Measurements from ENCODE around the gene PTPRE. TPM values are rescaled to one million over a fixed set of nuclear protein-coding genes. Genes with fewer than 3 reads are reported as not detected.

The PTPRE gene
- total RNA-seq, 1 experiment from 2014 or later: 0.70 TPM

DNA sequence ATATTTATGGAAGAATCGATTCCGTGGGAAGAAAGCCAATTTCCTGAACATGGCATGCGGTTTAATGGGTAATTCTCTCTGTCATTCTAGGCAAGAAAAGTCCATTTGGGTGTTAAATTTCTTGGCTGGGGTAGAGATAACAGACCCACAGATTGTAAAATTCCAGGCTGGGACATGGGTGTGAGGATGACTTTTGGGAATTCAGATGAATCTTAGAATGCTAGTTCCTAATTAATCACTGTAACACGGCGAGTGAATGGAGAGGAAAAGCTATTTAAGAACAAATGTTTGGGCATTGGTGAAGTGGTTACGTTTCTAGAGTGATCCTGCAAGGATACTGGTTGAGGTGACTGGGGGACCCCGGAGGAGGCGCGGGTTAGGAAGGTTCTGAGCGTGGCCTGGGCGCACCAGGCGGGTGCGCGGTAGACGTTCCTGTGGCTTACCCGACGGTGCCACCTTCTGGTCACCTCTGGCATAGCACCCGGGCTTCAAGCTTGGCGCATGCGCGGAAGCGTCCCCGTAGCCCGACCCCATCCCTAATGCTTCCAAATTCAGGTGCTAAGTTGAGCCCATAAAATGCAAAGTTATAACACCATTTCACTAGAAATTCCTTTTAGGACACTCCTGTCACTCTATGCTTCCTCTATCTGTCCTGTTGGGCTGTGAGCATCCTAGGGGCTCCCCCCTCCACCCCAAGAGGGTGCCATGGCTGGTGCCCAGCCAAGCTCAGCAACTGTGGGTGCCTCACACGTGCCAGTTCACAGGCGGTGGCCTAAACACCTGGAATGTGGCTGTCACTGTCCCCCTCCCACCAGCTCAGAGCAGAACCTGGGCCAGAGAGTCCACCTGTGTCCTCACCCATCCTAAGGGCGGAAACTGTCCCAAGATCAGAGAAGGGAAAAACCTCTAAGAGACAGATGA is 104.4 kb downstream of the PTPRE start:
- Mint-ChIP-seq H3K27me3 (ENCODE audit: low read depth) (peaks cover 20% of the 10 kb centered on the region), H3K9me3 (no peaks in the 10 kb centered on the region; a peak in 1 of 5 replicates), H3K4me1 (peaks cover 10 to 11% of the 10 kb centered on the region in 2 experiments), H3K36me3 (ENCODE audit: insufficient read depth in 1 of 3, low read depth in 3 of 3) (no peaks in the 10 kb centered on the region; a peak in 1 of 7 replicates), H3K4me3 (no peak overlapping the region; a peak in 1 of 5 replicates), H3K27ac (no peak overlapping the region)
- Histone ChIP-seq H3K14ac (ENCODE audit: insufficient read depth, low read length) (no peak overlapping the region), H2BK5ac (ENCODE audit: insufficient read length, low read length) (no peak overlapping the region), H3K9me3 (ENCODE audit: control insufficient read depth, low read depth, low read length) (no peaks in the 10 kb centered on the region), H3K9ac (ENCODE audit: extremely low read depth, insufficient read length, low read length) (no peak overlapping the region), H3K4me2 (ENCODE audit: insufficient read depth, insufficient read length, low read length) (peak overlapping the region; percentile 16), H3K27me3 (ENCODE audit: insufficient read depth, low read length) (no peaks in the 10 kb centered on the region), H3K27ac (ENCODE audit: insufficient read length, low read depth, low read length) (no peak overlapping the region), H3T11ph (ENCODE audit: low read length) (no peak overlapping the region), H2BK12ac (ENCODE audit: insufficient read length, low read depth, low read length) (no peak overlapping the region), H3K79me2 (ENCODE audit: insufficient read depth, low read length) (no peaks in the 10 kb centered on the region), H2BK15ac (ENCODE audit: low read depth, low read length) (no peak overlapping the region), H4K20me1 (ENCODE audit: control insufficient read depth, insufficient read depth, insufficient read length) (no peaks in the 10 kb centered on the region), H4K91ac (ENCODE audit: insufficient read length, low read depth, low read length) (no peak overlapping the region), H3K23ac (ENCODE audit: insufficient read length, low read depth, low read length) (no peak overlapping the region), H2BK20ac (ENCODE audit: low read depth, low read length, poor library complexity, severe bottlenecking) (no peak overlapping the region), H3K18ac (ENCODE audit: insufficient read length, low read depth, low read length) (no peak overlapping the region), H4K5ac (ENCODE audit: insufficient read length, low read depth, low read length) (no peak overlapping the region), H3K79me1 (ENCODE audit: insufficient read depth, low read depth, low read length, poor library complexity, severe bottlenecking) (no peaks in the 10 kb centered on the region), H2AFZ (ENCODE audit: low read length) (no peak overlapping the region), H3K23me2 (ENCODE audit: insufficient read length, low read depth, low read length, poor library complexity, severe bottlenecking) (no peaks in the 10 kb centered on the region), H2AK5ac (ENCODE audit: insufficient read length, low read length) (no peak overlapping the region), H3K56ac (ENCODE audit: insufficient read length, low read depth, low read length) (no peak overlapping the region), H2BK120ac (ENCODE audit: low read depth, low read length, poor library complexity, severe bottlenecking) (no peak overlapping the region), H3K4me1 (ENCODE audit: insufficient read depth, low read length) (no peaks in the 10 kb centered on the region), H4K8ac (replicated peaks; ENCODE audit: insufficient read length, low read depth, low read length) (no peak overlapping the region), H3K4ac (ENCODE audit: low read depth, low read length) (no peak overlapping the region)
- TF ChIP-seq, protein P1, sequence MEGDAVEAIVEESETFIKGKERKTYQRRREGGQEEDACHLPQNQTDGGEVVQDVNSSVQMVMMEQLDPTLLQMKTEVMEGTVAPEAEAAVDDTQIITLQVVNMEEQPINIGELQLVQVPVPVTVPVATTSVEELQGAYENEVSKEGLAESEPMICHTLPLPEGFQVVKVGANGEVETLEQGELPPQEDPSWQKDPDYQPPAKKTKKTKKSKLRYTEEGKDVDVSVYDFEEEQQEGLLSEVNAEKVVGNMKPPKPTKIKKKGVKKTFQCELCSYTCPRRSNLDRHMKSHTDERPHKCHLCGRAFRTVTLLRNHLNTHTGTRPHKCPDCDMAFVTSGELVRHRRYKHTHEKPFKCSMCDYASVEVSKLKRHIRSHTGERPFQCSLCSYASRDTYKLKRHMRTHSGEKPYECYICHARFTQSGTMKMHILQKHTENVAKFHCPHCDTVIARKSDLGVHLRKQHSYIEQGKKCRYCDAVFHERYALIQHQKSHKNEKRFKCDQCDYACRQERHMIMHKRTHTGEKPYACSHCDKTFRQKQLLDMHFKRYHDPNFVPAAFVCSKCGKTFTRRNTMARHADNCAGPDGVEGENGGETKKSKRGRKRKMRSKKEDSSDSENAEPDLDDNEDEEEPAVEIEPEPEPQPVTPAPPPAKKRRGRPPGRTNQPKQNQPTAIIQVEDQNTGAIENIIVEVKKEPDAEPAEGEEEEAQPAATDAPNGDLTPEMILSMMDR (conservative IDR thresholded peaks at IDR 0.05): peak; percentile 98
- DNase-seq: peak; percentile 82
- no CpG with 5 or more reads among the region's 27 CpGs for WGBS (ENCODE audit: extremely low coverage, insufficient read length, low lambda C conversion rate)

Measured in H9 (cell line).